GM20000 (cell line): ENCODE measurements around the gene SMPD1.
A peak's percentile ranks its signal among the peaks of the same experiment; 100 is the strongest.

Experiments used
- DNase-seq: peaks from one replicate; pipeline ENCODE4 v3.0.0; 2012; ENCODE audit warnings: low spot score
- CTCF ChIP-seq: IDR thresholded peaks from 2 replicates; pipeline ENCODE4 v1.5.1; 2012; ENCODE audit warnings: mild to moderate bottlenecking, control low read depth; ENCODE audit errors: extremely low read depth, missing control alignments

SMPD1 gene

GRCh38 chr11:6404342-6405051, 14.2 kb downstream of the SMPD1 start:
- peak; percentile 12 for DNase-seq
- no peak for TF ChIP-seq CTCF

- TF ChIP-seq CTCF = no peak
- peak; percentile 14 for DNase-seq
Measured at GRCh38 chr11:6405052-6405667, 14.9 kb downstream of the SMPD1 start.

GRCh38 chr11:6405846-6406245, 15.6 kb downstream of the SMPD1 start:
- TF ChIP-seq CTCF = no peak
- peak; percentile 7 for DNase-seq

GRCh38 chr11:6406370-6406769, 16.1 kb downstream of the SMPD1 start:
- no peak for DNase-seq
- TF ChIP-seq CTCF = no peak

- TF ChIP-seq CTCF = no peak
- no peak for DNase-seq
Measured at GRCh38 chr11:6410695-6411430, 20.6 kb downstream of the SMPD1 start.

GRCh38 chr11:6411594-6412031, 21.3 kb downstream of the SMPD1 start:
- no peak for DNase-seq
- TF ChIP-seq CTCF = no peak

- no peak for TF ChIP-seq CTCF
- DNase-seq = no peak
Measured at GRCh38 chr11:6413791-6414201, 23.5 kb downstream of the SMPD1 start.
